Nephron progenitor cell (in vitro differentiated cells): ENCODE data around the gene ZNF451.
A peak's percentile ranks its signal among the peaks of the same experiment; 100 is the strongest.
"Not testable (repeated sequence)": the region's sequence is repeated elsewhere in the genome, so short reads cannot be mapped to it uniquely, and the experiment has no call there.

ENCODE experiments used
- DNase-seq: peaks from one replicate; pipeline ENCODE4 v3.0.0; 2021
- H3K27ac Mint-ChIP-seq: 2 replicates; pipeline ENCODE4 v1.8.0; 2021; ENCODE audit warnings: mild to moderate bottlenecking, moderate library complexity, mixed read lengths
- H3K27me3 Mint-ChIP-seq: 2 replicates; pipeline ENCODE4 v1.8.0; 2021; ENCODE audit warnings: mild to moderate bottlenecking, low read depth, mixed read lengths; ENCODE audit not compliant: poor library complexity
- H3K36me3 Mint-ChIP-seq: 2 replicates; pipeline ENCODE4 v1.8.0; 2021; ENCODE audit warnings: low read depth, mixed read lengths
- H3K4me1 Mint-ChIP-seq: 2 replicates; pipeline ENCODE4 v1.8.0; 2021; ENCODE audit warnings: mixed read lengths
- H3K4me3 Mint-ChIP-seq: 2 replicates; pipeline ENCODE4 v1.8.0; 2021; ENCODE audit warnings: mild to moderate bottlenecking, moderate library complexity, mixed read lengths
- H3K9me3 Mint-ChIP-seq: 2 replicates; pipeline ENCODE4 v1.8.0; 2021; ENCODE audit warnings: mild to moderate bottlenecking, moderate library complexity, mixed read lengths
- CTCF ChIP-seq: fragments of 200-600 bp; sonication (generic); IDR thresholded peaks from 2 replicates; pipeline ENCODE4 v1.5.0; 2021; ENCODE audit warnings: antibody characterized with exemption

The ZNF451 gene

GRCh38 chr6:57089265-57089664 is 723 bp upstream of the ZNF451 start:
- Mint-ChIP-seq H3K27me3 (no peaks in the 10 kb centered on the region), H3K4me3 (peak overlapping the region; percentile 76), H3K27ac (peak overlapping the region; percentile 91), H3K9me3 (no peaks in the 10 kb centered on the region), H3K36me3 (peaks cover 19% of the 10 kb centered on the region), H3K4me1 (peaks cover 47% of the 10 kb centered on the region)
- DNase-seq, result no peak
- no peak for TF ChIP-seq CTCF

GRCh38 chr6:57090458-57091067 is 575 bp downstream of the ZNF451 start:
- not testable (repeated sequence) for H3K4me3 Mint-ChIP-seq, H3K27ac Mint-ChIP-seq, H3K9me3 Mint-ChIP-seq, H3K27me3 Mint-ChIP-seq, DNase-seq
- Mint-ChIP-seq H3K36me3 (peaks cover 26% of the 10 kb centered on the region), H3K4me1 (peaks cover 47% of the 10 kb centered on the region)

- not testable (repeated sequence) for H3K9me3 Mint-ChIP-seq, H3K27ac Mint-ChIP-seq, H3K27me3 Mint-ChIP-seq, DNase-seq
- peaks cover 31% of the 10 kb centered on the region for H3K36me3 Mint-ChIP-seq
- H3K4me1 Mint-ChIP-seq, result peaks cover 47% of the 10 kb centered on the region
- peak overlapping the region; percentile 89 for H3K4me3 Mint-ChIP-seq
Observed at GRCh38 chr6:57091375-57091774, 1.4 kb downstream of the ZNF451 start.

GRCh38 chr6:57094689-57095088 is 4.7 kb downstream of the ZNF451 start:
- H3K27ac Mint-ChIP-seq, result no peak overlapping the region

GRCh38 chr6:57097596-57097995 is 7.6 kb downstream of the ZNF451 start:
- peaks cover 75% of the 10 kb centered on the region for H3K36me3 Mint-ChIP-seq
- peaks cover 12% of the 10 kb centered on the region for H3K4me1 Mint-ChIP-seq
- no peak overlapping the region for H3K4me3 Mint-ChIP-seq

More at GRCh38 chr6:57094689-57095088, 4.7 kb downstream of the ZNF451 start:
- Mint-ChIP-seq H3K36me3 (peaks cover 58% of the 10 kb centered on the region), H3K4me1 (peaks cover 30% of the 10 kb centered on the region), H3K27me3 (no peaks in the 10 kb centered on the region), H3K9me3 (no peaks in the 10 kb centered on the region), H3K4me3 (no peak overlapping the region)
- no peak for DNase-seq
- no peak for TF ChIP-seq CTCF

GRCh38 chr6:57102976-57103375 is 13.0 kb downstream of the ZNF451 start:
- Mint-ChIP-seq H3K27ac (no peak overlapping the region), H3K27me3 (no peaks in the 10 kb centered on the region), H3K9me3 (no peaks in the 10 kb centered on the region), H3K36me3 (peaks cover 95% of the 10 kb centered on the region), H3K4me3 (no peak overlapping the region), H3K4me1 (no peaks in the 10 kb centered on the region)
- DNase-seq, result no peak
- no peak for TF ChIP-seq CTCF

More at GRCh38 chr6:57097596-57097995, 7.6 kb downstream of the ZNF451 start:
- no peak for DNase-seq
- no peak for TF ChIP-seq CTCF
- Mint-ChIP-seq H3K27me3 (no peaks in the 10 kb centered on the region), H3K9me3 (no peaks in the 10 kb centered on the region), H3K27ac (no peak overlapping the region)

- no peaks in the 10 kb centered on the region for H3K4me1 Mint-ChIP-seq
- no peak for TF ChIP-seq CTCF
- DNase-seq, result no peak
- H3K27me3 Mint-ChIP-seq, result no peaks in the 10 kb centered on the region
- H3K36me3 Mint-ChIP-seq, result peaks cover 95% of the 10 kb centered on the region
- no peaks in the 10 kb centered on the region for H3K9me3 Mint-ChIP-seq
- no peak overlapping the region for H3K4me3 Mint-ChIP-seq
- no peak overlapping the region for H3K27ac Mint-ChIP-seq
Observed at GRCh38 chr6:57104336-57104735, 14.3 kb downstream of the ZNF451 start.
